OCI-M1 (cell line): ENCODE data around the gene SYT14.
A peak's percentile ranks its signal among the peaks of the same experiment; 100 is the strongest.
"Not testable (repeated sequence)": the region's sequence is repeated elsewhere in the genome, so short reads cannot be mapped to it uniquely, and the experiment has no call there.

Experiments
- DNase-seq: peaks from one replicate; lab custom pipeline; 2025; lab: John Stamatoyannopoulos, UW

The SYT14 gene

DNA sequence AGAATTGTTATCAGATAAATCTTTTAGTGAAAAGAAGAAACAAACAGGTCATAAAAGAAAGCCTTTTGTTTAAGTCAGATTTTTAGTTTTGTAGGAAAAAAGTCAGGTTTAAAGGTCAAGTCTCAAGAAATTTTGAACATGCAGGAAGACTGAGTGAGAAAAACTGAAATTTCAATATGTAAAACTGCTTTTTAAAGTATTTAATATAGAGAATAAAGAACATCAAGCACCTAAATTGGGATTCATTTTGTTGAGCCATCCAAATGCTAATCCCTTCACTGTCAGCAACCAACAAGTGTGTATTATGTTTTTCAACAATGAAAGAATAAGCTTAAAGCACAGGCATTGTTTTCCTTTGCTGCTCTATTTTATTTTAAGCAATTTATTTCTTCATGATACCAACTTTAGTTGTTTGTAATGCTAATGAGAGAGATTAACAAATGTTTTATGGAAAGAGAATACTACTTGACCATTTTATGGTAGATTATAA lies 179.7 kb downstream of the SYT14 start:
- DNase-seq, result no peak

- no peak for DNase-seq
These were observed 185.4 kb downstream of the SYT14 start for GRCh38 chr1:210123383-210123782.

DNA sequence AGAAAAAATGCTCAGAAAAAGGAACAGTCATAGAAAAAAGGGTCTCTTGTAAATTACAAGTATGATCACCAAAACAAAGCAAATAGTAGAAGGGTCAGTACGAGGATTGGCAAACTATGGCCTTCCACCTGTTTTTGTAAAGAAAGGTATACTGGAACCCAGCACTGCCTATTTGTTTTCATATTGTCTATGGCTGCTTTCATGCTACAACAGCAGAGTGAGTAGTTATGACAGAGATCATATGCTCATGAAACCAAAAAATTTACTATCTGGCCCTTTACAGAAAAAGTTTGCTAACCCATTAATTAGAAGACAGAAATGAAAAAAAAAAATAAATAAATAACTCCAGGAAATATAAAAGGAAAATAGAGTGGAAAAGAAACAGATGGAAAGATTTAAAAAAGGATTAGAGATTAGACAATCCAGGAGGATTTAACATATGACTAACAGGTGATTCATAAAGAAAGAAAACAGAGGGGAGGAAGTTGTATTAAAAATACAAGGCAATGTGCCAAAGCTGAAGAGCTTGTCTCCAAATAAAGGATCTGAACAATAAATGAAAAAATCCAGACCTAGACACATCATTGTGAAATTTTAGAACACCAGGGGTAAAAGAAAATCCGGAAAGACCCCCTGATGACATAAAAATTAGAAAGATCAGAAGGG lies 186.0 kb downstream of the SYT14 start:
- no peak for DNase-seq

DNA sequence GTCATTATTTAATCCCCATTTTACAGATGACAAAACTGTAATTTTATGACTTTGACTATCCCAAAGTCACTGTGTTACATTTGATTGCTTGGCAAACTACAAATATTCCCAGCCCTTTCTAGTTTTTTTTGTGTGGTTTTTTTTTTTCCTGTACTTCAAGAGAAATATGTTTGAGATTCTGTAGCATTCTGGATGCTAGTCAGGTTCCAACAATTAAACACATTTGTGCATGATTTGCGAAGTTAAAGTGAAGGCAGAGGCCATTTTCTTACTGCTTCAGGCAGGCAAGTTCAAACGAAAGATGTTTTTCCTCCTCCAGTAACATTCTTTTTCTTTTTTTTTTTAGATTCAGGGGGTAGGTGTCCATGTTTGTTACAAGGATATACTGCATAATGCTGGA lies 186.7 kb downstream of the SYT14 start:
- DNase-seq, result no peak

DNA sequence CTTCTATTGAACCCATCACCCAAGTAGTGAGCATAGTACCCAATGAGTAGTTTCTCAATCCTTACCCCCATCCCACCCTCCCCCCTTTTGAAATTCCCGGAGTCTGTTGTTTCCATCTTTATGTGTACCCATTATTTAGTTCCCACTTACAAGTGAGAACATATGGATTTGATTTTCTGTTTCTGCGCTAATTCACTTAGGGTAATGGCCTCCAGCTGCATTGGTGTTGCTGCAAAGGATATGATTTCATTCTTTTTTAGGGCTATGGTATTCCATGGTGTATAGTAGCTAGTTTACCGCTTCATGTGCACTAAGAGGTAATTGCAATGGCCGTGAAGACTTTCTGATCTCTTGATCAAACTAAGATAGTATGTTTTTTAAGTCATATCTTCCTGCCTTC lies 187.1 kb downstream of the SYT14 start:
- no peak for DNase-seq

- DNase-seq, result no peak
These were observed 191.1 kb downstream of the SYT14 start for GRCh38 chr1:210129092-210129491.

GRCh38 chr1:210129759-210130158 lies 191.7 kb downstream of the SYT14 start:
- DNase-seq, result no peak

DNA sequence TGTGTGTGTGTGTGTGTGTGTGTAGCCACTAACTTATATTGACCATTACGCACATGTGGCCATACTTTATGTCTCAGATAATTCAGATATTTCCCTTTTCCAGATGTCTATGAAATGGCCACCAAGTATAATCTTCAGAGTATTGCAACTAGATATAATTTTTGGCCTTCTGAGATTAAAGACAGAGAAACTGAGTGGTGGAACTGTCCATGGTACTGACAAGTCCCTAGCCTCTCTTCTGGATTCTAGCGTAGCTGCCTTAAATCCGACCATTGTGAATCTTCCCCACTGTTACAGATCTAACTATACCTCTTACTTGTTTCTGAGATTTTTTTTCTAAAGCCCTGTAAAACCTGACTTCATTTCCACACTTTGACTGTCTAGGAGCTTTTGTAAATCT lies 194.6 kb downstream of the SYT14 start:
- DNase-seq, result peak; percentile 53

GRCh38 chr1:210143465-210144062 lies 205.5 kb downstream of the SYT14 start:
- DNase-seq, result peak; percentile 88

GRCh38 chr1:210144736-210145135 lies 206.7 kb downstream of the SYT14 start:
- no peak for DNase-seq

- DNase-seq, result no peak
These were observed 213.1 kb downstream of the SYT14 start for GRCh38 chr1:210151052-210151672.

DNA sequence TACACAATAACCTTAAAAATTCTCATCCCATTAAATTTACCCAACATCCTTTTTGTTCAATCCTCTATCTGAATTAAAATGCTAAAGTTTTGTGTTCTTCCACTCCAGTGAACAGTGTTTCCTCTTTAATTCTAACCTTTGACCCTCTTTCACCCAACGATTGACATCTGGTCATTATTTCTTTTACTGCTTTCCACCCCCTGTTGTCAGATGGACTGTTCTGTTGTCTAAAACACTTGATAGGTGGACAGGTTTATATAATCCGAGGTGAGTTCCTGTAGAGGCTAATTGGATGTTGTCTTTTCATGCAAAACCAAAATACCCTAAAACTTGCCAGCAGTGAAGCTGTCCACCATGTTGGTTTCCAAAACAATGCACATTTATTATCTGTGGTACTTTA lies 221.2 kb downstream of the SYT14 start:
- DNase-seq, result no peak

GRCh38 chr1:210170220-210170619 lies 232.2 kb downstream of the SYT14 start:
- no peak for DNase-seq

GRCh38 chr1:210174133-210174532 lies 236.1 kb downstream of the SYT14 start:
- DNase-seq, result no peak

- no peak for DNase-seq
These were observed 247.0 kb downstream of the SYT14 start for GRCh38 chr1:210185063-210185462.

- not testable (repeated sequence) for DNase-seq
These were observed 250.0 kb downstream of the SYT14 start for GRCh38 chr1:210187849-210188606.

DNA sequence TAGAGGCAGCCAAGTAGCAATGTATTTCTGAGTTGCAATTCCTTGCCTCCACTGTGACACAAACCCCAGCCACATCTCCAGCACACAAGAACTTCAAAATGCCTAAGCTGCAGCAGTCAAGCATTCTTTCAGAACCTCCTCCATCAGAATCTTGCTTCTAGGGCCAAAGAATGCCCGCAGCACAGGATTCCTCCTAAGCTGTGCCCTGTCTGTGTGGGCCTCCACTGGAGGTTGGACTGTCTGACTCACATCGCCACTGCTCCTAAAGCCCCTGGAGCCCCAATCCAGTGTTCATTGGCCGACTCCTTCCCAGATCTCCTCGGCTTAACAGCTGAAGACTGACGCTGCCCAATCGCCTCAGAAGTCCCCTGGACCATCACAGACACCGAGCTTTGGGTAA lies 251.4 kb downstream of the SYT14 start:
- DNase-seq, result no peak

GRCh38 chr1:210195635-210196160 lies 257.7 kb downstream of the SYT14 start:
- no peak for DNase-seq

DNA sequence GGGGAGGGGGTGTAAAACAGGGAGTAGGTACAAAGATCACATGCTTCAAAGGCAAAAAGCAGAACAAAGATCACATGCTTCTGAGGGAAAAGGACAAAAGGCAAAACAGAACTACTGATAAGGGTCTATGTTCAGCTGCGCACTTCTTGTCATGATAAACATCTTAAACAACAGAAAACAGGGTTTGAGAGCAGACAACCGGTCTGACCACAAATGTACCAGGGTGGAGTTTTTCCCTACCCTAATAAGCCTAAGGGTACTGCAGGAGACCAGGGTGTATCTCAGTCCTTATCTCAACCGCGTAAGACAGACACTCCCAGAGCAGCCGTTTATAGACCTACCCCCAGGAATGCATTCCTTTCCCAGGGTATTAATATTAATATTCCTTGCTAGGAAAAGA lies 258.2 kb downstream of the SYT14 start:
- peak; percentile 34 for DNase-seq

DNA sequence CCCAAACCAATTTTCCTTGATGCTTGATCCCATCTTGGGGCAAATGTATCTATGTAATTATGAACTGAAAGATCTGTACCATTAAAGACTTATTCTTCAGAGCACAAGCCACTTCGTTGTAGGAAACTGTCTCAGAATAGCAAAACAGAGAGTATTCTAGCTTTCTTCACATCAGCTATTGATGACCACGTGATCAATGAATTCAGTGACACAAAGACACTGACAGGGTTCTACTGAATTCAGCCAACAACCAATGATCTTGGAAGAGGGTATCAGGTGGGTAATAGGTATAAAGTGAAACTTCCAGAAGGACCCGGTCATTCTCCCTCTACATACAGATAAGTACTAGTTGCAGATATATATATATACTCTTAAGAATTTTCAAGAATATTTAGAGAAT lies 260.8 kb downstream of the SYT14 start:
- no peak for DNase-seq

DNA sequence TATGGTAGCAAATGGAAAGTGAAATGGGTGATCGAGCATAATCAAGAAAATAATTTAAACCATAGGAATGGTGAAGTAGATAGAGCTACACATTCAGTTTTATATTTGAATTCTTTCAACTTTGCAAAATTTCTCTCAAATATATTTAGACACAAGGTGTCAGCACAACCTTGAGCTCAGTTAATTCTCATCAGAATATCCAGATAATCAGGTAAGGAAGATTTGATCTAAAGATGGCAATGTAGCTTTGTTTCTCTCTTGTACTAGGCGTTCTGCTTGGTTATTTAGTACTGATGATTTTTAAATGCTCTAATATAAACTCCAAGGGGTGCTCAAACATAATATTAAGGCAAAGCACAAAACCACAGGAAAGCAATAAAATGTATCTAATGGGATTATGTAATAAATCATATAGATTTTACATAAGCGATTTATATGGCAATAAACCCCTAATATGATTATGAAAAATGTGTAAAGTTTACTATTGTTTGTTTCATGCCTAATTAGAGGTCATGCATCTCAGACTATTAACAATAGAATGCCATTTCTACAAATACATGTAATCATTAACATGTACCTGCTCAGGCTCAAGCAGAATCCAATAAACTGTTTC lies 262.2 kb downstream of the SYT14 start:
- no peak for DNase-seq

DNA sequence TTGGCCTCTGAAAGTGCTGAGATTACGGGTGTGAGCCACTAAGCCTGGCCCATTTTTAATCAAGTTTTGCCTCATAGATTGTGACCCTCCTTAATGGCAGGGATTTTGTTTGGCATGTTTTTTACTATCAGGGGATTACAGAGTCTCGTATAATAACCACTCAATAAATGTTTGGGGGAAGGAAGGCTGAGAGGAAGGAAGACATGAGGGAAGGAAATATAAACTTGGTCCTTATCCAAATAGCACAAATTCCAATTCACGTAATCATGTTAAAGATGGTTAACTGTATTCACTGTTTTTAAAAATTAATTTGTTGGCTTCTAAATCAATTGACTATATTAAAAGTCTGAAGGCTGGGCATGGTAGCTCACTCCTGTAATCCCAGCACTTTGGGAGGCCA lies 263.7 kb downstream of the SYT14 start:
- no peak for DNase-seq
